Measurements from ENCODE around the gene NCAN. TPM values are rescaled to one million over a fixed set of nuclear protein-coding genes. Genes with fewer than 3 reads are reported as not detected.

Gene NCAN
- total and polyA plus RNA-seq, 2 of the 13 experiments (the other 11 are each of a cell fraction or from before 2014, with no cell fraction given): not detected

DNA sequence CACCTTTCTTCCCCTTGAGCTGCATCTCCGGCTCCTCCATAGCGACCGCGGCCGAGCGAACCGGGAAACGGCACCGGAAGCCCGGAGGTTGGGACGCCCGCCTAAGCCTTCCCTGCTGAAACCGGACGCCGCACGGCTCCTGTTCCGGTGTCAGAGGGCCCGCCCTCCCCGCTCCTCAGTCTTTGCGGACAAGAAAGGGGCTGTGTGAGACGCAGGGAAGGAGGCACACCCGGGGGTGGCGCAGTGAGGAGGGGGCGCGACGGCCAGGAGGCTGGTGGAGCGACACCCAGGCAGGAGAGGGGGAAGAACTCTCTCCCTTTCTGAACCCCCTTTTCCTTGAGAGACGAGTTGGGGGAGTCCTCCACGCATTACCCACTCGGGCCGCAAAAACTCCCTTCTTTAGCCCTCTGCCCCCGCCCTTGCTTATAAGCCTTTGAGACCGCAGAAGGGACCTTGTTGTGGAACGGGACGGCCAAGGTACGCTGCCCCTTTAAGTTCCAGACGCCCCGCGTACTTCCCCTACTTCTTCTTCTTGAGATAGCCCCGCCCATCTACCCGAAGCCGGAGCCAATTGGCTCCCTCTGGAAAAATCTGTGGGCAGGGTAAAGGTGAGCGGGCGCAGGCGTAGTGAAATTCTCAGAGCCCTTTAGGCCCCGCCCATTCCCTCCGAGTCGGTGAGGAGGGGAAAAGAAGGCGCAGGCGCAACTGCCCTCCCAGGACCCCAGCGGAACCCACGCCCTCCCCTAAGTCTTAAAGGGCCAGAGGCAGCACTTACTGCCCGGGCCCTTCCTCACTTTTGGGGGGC lies 19.5 kb upstream of the NCAN start, which contains the start of the genes BORCS8 and RFXANK (continued):
- TF ChIP-seq, protein P1, sequence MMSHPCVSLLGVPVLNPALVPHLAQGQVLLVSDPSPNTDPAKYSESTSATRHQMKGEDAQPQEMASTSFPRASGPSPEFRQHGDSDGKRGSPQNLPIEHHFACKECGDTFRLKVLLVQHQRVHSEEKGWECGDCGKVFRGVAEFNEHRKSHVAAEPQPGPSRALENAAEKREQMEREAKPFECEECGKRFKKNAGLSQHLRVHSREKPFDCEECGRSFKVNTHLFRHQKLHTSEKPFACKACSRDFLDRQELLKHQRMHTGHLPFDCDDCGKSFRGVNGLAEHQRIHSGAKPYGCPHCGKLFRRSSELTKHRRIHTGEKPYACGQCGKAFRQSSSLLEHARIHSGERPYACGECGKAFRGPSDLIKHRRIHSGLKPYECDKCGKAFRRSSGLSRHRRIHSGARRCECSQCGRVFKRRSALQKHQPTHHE (CRISPR knock-in tag; IDR thresholded peaks at IDR 0.05; ENCODE audit: borderline replicate concordance): peak; percentile 52; the same call in 1 of the 2 replicates
- TF ChIP-seq, protein P2, sequence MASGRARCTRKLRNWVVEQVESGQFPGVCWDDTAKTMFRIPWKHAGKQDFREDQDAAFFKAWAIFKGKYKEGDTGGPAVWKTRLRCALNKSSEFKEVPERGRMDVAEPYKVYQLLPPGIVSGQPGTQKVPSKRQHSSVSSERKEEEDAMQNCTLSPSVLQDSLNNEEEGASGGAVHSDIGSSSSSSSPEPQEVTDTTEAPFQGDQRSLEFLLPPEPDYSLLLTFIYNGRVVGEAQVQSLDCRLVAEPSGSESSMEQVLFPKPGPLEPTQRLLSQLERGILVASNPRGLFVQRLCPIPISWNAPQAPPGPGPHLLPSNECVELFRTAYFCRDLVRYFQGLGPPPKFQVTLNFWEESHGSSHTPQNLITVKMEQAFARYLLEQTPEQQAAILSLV (CRISPR knock-in tag; IDR thresholded peaks at IDR 0.05; ENCODE audit: borderline replicate concordance): peak; percentile 86; the same call in 1 of the 2 replicates
- TF ChIP-seq, protein P3, sequence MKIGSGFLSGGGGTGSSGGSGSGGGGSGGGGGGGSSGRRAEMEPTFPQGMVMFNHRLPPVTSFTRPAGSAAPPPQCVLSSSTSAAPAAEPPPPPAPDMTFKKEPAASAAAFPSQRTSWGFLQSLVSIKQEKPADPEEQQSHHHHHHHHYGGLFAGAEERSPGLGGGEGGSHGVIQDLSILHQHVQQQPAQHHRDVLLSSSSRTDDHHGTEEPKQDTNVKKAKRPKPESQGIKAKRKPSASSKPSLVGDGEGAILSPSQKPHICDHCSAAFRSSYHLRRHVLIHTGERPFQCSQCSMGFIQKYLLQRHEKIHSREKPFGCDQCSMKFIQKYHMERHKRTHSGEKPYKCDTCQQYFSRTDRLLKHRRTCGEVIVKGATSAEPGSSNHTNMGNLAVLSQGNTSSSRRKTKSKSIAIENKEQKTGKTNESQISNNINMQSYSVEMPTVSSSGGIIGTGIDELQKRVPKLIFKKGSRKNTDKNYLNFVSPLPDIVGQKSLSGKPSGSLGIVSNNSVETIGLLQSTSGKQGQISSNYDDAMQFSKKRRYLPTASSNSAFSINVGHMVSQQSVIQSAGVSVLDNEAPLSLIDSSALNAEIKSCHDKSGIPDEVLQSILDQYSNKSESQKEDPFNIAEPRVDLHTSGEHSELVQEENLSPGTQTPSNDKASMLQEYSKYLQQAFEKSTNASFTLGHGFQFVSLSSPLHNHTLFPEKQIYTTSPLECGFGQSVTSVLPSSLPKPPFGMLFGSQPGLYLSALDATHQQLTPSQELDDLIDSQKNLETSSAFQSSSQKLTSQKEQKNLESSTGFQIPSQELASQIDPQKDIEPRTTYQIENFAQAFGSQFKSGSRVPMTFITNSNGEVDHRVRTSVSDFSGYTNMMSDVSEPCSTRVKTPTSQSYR (CRISPR knock-in tag; IDR thresholded peaks at IDR 0.05; ENCODE audit: borderline replicate concordance): 0 out of 2 replicates have a peak, but pooled peaks have one; percentile 23
- TF ChIP-seq ZNF383 (CRISPR knock-in tag; IDR thresholded peaks at IDR 0.05; ENCODE audit: borderline replicate concordance) (no peak), ZNF552 (CRISPR knock-in tag; IDR thresholded peaks at IDR 0.05; ENCODE audit: borderline replicate concordance) (0 out of 2 replicates have a peak, but pooled peaks have one; percentile 24), TBP (CRISPR knock-in tag; IDR thresholded peaks at IDR 0.05) (no peak), ZNF230 (CRISPR knock-in tag; IDR thresholded peaks at IDR 0.05) (peak; percentile 28; the same call in 1 of the 2 replicates), PAF1 (CRISPR knock-in tag; IDR thresholded peaks at IDR 0.05) (no peak), DNMT3B (CRISPR knock-in tag; conservative IDR thresholded peaks at IDR 0.05) (no peak), IKZF4 (CRISPR knock-in tag; IDR thresholded peaks at IDR 0.05; ENCODE audit: borderline replicate concordance, low read depth, not compliant biosample characterization) (no peak)
- TF ChIP-seq, protein P4, sequence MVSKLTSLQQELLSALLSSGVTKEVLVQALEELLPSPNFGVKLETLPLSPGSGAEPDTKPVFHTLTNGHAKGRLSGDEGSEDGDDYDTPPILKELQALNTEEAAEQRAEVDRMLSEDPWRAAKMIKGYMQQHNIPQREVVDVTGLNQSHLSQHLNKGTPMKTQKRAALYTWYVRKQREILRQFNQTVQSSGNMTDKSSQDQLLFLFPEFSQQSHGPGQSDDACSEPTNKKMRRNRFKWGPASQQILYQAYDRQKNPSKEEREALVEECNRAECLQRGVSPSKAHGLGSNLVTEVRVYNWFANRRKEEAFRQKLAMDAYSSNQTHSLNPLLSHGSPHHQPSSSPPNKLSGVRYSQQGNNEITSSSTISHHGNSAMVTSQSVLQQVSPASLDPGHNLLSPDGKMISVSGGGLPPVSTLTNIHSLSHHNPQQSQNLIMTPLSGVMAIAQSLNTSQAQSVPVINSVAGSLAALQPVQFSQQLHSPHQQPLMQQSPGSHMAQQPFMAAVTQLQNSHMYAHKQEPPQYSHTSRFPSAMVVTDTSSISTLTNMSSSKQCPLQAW (CRISPR knock-in tag; IDR thresholded peaks at IDR 0.05): peak; percentile 93
- TF ChIP-seq, protein P5, sequence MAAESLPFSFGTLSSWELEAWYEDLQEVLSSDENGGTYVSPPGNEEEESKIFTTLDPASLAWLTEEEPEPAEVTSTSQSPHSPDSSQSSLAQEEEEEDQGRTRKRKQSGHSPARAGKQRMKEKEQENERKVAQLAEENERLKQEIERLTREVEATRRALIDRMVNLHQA (CRISPR knock-in tag; IDR thresholded peaks at IDR 0.05): no peak
- TF ChIP-seq, protein P6, sequence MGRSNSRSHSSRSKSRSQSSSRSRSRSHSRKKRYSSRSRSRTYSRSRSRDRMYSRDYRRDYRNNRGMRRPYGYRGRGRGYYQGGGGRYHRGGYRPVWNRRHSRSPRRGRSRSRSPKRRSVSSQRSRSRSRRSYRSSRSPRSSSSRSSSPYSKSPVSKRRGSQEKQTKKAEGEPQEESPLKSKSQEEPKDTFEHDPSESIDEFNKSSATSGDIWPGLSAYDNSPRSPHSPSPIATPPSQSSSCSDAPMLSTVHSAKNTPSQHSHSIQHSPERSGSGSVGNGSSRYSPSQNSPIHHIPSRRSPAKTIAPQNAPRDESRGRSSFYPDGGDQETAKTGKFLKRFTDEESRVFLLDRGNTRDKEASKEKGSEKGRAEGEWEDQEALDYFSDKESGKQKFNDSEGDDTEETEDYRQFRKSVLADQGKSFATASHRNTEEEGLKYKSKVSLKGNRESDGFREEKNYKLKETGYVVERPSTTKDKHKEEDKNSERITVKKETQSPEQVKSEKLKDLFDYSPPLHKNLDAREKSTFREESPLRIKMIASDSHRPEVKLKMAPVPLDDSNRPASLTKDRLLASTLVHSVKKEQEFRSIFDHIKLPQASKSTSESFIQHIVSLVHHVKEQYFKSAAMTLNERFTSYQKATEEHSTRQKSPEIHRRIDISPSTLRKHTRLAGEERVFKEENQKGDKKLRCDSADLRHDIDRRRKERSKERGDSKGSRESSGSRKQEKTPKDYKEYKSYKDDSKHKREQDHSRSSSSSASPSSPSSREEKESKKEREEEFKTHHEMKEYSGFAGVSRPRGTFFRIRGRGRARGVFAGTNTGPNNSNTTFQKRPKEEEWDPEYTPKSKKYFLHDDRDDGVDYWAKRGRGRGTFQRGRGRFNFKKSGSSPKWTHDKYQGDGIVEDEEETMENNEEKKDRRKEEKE (IDR thresholded peaks at IDR 0.05): no peak
- TF ChIP-seq, protein P7, sequence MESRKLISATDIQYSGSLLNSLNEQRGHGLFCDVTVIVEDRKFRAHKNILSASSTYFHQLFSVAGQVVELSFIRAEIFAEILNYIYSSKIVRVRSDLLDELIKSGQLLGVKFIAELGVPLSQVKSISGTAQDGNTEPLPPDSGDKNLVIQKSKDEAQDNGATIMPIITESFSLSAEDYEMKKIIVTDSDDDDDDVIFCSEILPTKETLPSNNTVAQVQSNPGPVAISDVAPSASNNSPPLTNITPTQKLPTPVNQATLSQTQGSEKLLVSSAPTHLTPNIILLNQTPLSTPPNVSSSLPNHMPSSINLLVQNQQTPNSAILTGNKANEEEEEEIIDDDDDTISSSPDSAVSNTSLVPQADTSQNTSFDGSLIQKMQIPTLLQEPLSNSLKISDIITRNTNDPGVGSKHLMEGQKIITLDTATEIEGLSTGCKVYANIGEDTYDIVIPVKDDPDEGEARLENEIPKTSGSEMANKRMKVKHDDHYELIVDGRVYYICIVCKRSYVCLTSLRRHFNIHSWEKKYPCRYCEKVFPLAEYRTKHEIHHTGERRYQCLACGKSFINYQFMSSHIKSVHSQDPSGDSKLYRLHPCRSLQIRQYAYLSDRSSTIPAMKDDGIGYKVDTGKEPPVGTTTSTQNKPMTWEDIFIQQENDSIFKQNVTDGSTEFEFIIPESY (CRISPR knock-in tag; IDR thresholded peaks at IDR 0.05): peak; percentile 50; the same call in 1 of the 2 replicates

All from HepG2 (cell line).